ENCODE results near the gene L3MBTL2.
"Not testable (repeated sequence)": the region's sequence is repeated elsewhere in the genome, so short reads cannot be mapped to it uniquely, and the experiment has no call there.

The L3MBTL2 gene

GRCh38 chr22:41256254-41257253 lies 51.4 kb downstream of the L3MBTL2 start:
- TF ChIP-seq CTCF (IDR thresholded peaks at IDR 0.05) = no peak
- H3K9me3 ChIP-seq = no peaks in the 10 kb centered on the region
- H3K27ac ChIP-seq = no peak overlapping the region

GRCh38 chr22:41257696-41258095 lies 52.6 kb downstream of the L3MBTL2 start:
- Histone ChIP-seq H3K4me1 (ENCODE audit: control insufficient read depth in 1 of 2, insufficient read depth in 1 of 2, low read depth in 1 of 2, low read length in 1 of 2) (no peaks in the 10 kb centered on the region), H3K9me3 (no peaks in the 10 kb centered on the region), H3K36me3 (peaks cover 97% of the 10 kb centered on the region), H3K27ac (no peak overlapping the region), H3K4me3 (ENCODE audit: low read depth in 1 of 2, low read length in 1 of 2) (no peak overlapping the region), H3K27me3 (no peaks in the 10 kb centered on the region)
- TF ChIP-seq CTCF (IDR thresholded peaks at IDR 0.05) = no peak

More at GRCh38 chr22:41256254-41257253, 51.4 kb downstream of the L3MBTL2 start:
- Histone ChIP-seq H3K27me3 (no peaks in the 10 kb centered on the region), H3K4me3 (ENCODE audit: low read depth in 1 of 2, low read length in 1 of 2) (no peak overlapping the region), H3K36me3 (peaks cover 97% of the 10 kb centered on the region), H3K4me1 (ENCODE audit: control insufficient read depth in 1 of 2, insufficient read depth in 1 of 2, low read depth in 1 of 2, low read length in 1 of 2) (no peaks in the 10 kb centered on the region)

- H3K27me3 ChIP-seq; H3K27ac ChIP-seq; H3K4me3 ChIP-seq (ENCODE audit: low read depth in 1 of 2, low read length in 1 of 2); H3K4me1 ChIP-seq (ENCODE audit: control insufficient read depth in 1 of 2, insufficient read depth in 1 of 2, low read depth in 1 of 2, low read length in 1 of 2); H3K9me3 ChIP-seq: not testable (repeated sequence)
- peaks cover 99% of the 10 kb centered on the region for H3K36me3 ChIP-seq
These were observed 54.6 kb downstream of the L3MBTL2 start for GRCh38 chr22:41259756-41260155.

GRCh38 chr22:41260871-41261270 lies 55.8 kb downstream of the L3MBTL2 start:
- Histone ChIP-seq H3K27ac (no peak overlapping the region), H3K4me3 (ENCODE audit: low read depth in 1 of 2, low read length in 1 of 2) (no peak overlapping the region), H3K9me3 (no peaks in the 10 kb centered on the region), H3K36me3 (peaks cover 98% of the 10 kb centered on the region), H3K27me3 (no peaks in the 10 kb centered on the region), H3K4me1 (ENCODE audit: control insufficient read depth in 1 of 2, insufficient read depth in 1 of 2, low read depth in 1 of 2, low read length in 1 of 2) (no peaks in the 10 kb centered on the region)
- no peak for TF ChIP-seq CTCF (IDR thresholded peaks at IDR 0.05)

GRCh38 chr22:41261541-41262249 lies 56.6 kb downstream of the L3MBTL2 start:
- no peaks in the 10 kb centered on the region for H3K9me3 ChIP-seq
- no peaks in the 10 kb centered on the region for H3K4me1 ChIP-seq (ENCODE audit: control insufficient read depth in 1 of 2, insufficient read depth in 1 of 2, low read depth in 1 of 2, low read length in 1 of 2)
- H3K27ac ChIP-seq = no peak overlapping the region
- H3K4me3 ChIP-seq (ENCODE audit: low read depth in 1 of 2, low read length in 1 of 2) = no peak overlapping the region
- TF ChIP-seq CTCF (IDR thresholded peaks at IDR 0.05) = no peak
- peaks cover 94% of the 10 kb centered on the region for H3K36me3 ChIP-seq
- no peaks in the 10 kb centered on the region for H3K27me3 ChIP-seq
